HCT116 (cell line): ENCODE data around the gene LAMB4. TPM values are rescaled to one million over a fixed set of nuclear protein-coding genes. Genes with fewer than 3 reads are reported as not detected.

ENCODE experiments used
- ATAC-seq: fragments of 200-7000 bp; cut with Tn5 transposase; 2 replicates; pipeline ENCODE4 v1.9.1; 2020; ENCODE audit warnings: mild to moderate bottlenecking, moderate library complexity
- BruUV-seq: library from RNA; stranded (reverse); fragments of 400-500 nt; replicated peaks from 2 replicates; lab custom pipeline; 2021; lab: Mats Ljungman, UMichigan
- CTCF ChIA-PET: fragments of 300-600 bp; sonication (Branson Sonifier 250); formaldehyde crosslinking; loops from one replicate; lab custom pipeline; 2021; ENCODE audit warnings: antibody characterized with exemption; lab: Charles Lee
- POLR2A ChIA-PET: fragments of 300-600, 350-600 bp; sonication (Branson Sonifier 250); formaldehyde crosslinking; loops from one replicate; lab custom pipeline; 2021; ENCODE audit warnings: antibody characterized with exemption; lab: Charles Lee
- RAD21 ChIA-PET, 2 experiments: fragments of 300-600 bp; sonication (Branson Sonifier 250); formaldehyde crosslinking; loops; one replicate each; lab custom pipeline; 2023; ENCODE audit warnings: low total read pairs in 2 of 2; ENCODE audit not compliant: uncharacterized antibody in 2 of 2, unreplicated experiment in 2 of 2, low non-redundant PET in 1 of 2; lab: Charles Lee
- DNase-seq: peaks from one replicate; pipeline ENCODE4 v3.0.0-alpha.2; 2010; ENCODE audit warnings: low read depth, low spot score
- H2AFZ ChIP-seq: fragments of 200-600 bp; shearing (Covaris generic), sonication (generic); 2 replicates; pipeline ENCODE4 v1.6.1; 2017; ENCODE audit warnings: low read depth, mixed run types, mixed read lengths, antibody characterized with exemption, low read length; ENCODE audit not compliant: poor library complexity, severe bottlenecking
- H3K27ac ChIP-seq: 2 replicates; pipeline ENCODE4 v1.5.1; 2012; ENCODE audit warnings: low read depth, low read length
- H3K27me3 ChIP-seq: fragments of 200-600 bp; sonication (generic); 2 replicates; pipeline ENCODE4 v1.6.1; 2016; ENCODE audit warnings: mixed run types, low read length, mixed read lengths; ENCODE audit not compliant: insufficient read depth
- H3K36me3 ChIP-seq, 2 experiments: fragments of 200-500 bp in 1 of 2; fragments of 200-600 bp in 1 of 2; sonication (Bioruptor generic) in 1 of 2; sonication (generic) in 1 of 2; 2 replicates each; pipeline versions ENCODE4 v1.5.1 to v1.6.1; 2014 to 2016; ENCODE audit warnings: low read length in 2 of 2, inconsistent platforms in 1 of 2, mixed read lengths in 1 of 2, mixed run types in 1 of 2; ENCODE audit not compliant: insufficient read depth in 2 of 2, control insufficient read depth in 1 of 2
- H3K4me1 ChIP-seq, 2 experiments: fragments of 200-600 bp in 1 of 2; sonication (generic) in 1 of 2; 2 replicates each; pipeline versions ENCODE4 v1.5.1 to v1.6.1; 2012 to 2017; ENCODE audit warnings: low read length in 2 of 2, inconsistent platforms in 1 of 2, mild to moderate bottlenecking in 1 of 2, mixed read lengths in 1 of 2, mixed run types in 1 of 2, moderate library complexity in 1 of 2; ENCODE audit not compliant: insufficient read depth in 2 of 2, control insufficient read depth in 1 of 2
- H3K4me2 ChIP-seq: fragments of 200-600 bp; sonication (generic); 2 replicates; pipeline ENCODE4 v1.6.1; 2017; ENCODE audit warnings: mixed run types, low read length, mixed read lengths
- H3K4me3 ChIP-seq, 2 experiments: fragments of 200-600 bp in 1 of 2; sonication (generic) in 1 of 2; replicated peaks in 1 of 2; 2 replicates each; pipeline ENCODE4 v1.5.1; 2011 to 2016; ENCODE audit warnings: low read length in 2 of 2, control low read depth in 1 of 2, low read depth in 1 of 2, mild to moderate bottlenecking in 1 of 2, mixed read lengths in 1 of 2, mixed run types in 1 of 2
- H3K79me2 ChIP-seq: fragments of 200-600 bp; sonication (generic); 2 replicates; pipeline ENCODE4 v1.6.1; 2017; ENCODE audit warnings: mild to moderate bottlenecking, mixed run types, low read length, moderate library complexity, mixed read lengths; ENCODE audit not compliant: insufficient read depth
- H3K9ac ChIP-seq: fragments of 200-600 bp; sonication (generic); 2 replicates; pipeline ENCODE4 v1.6.1; 2016; ENCODE audit warnings: low read length, mixed read lengths
- H3K9me2 ChIP-seq: fragments of 200-600 bp; sonication (generic), shearing (Covaris generic); 2 replicates; pipeline ENCODE4 v1.6.1; 2017; ENCODE audit warnings: mixed run types, mild to moderate bottlenecking, moderate library complexity; ENCODE audit not compliant: insufficient read depth
- H3K9me3 ChIP-seq, 2 experiments: fragments of 200-500 bp in 1 of 2; fragments of 200-600 bp in 1 of 2; sonication (Bioruptor generic) in 1 of 2; sonication (generic) in 1 of 2; 2 replicates each; pipeline ENCODE4 v1.6.1; 2014 to 2017; ENCODE audit warnings: low read length in 2 of 2, mixed read lengths in 2 of 2, inconsistent platforms in 1 of 2, low read depth in 1 of 2, mild to moderate bottlenecking in 1 of 2, mixed run types in 1 of 2, moderate library complexity in 1 of 2; ENCODE audit not compliant: control insufficient read depth in 1 of 2, insufficient read depth in 1 of 2
- H4K20me1 ChIP-seq: fragments of 200-600 bp; sonication (generic), shearing (Covaris generic); 2 replicates; pipeline ENCODE4 v1.6.1; 2017; ENCODE audit warnings: mixed run types, mild to moderate bottlenecking, moderate library complexity; ENCODE audit not compliant: insufficient read depth
- ATF3 ChIP-seq: IDR thresholded peaks from 2 replicates; pipeline ENCODE4 v1.6.1; 2012
- CBX3 ChIP-seq: IDR thresholded peaks from 2 replicates; pipeline ENCODE4 v1.6.1; 2012; ENCODE audit warnings: low read depth
- EGR1 ChIP-seq: IDR thresholded peaks from 2 replicates; pipeline ENCODE4 v1.6.1; 2012; ENCODE audit warnings: low read depth
- FOSL1 ChIP-seq: IDR thresholded peaks from 2 replicates; pipeline ENCODE4 v1.6.1; 2012; ENCODE audit warnings: low read depth
- JUND ChIP-seq: IDR thresholded peaks from 2 replicates; pipeline ENCODE4 v1.6.1; 2012
- POLR2A ChIP-seq: IDR thresholded peaks from 2 replicates; pipeline ENCODE4 v1.7.0; 2011; ENCODE audit warnings: borderline replicate concordance; ENCODE audit not compliant: insufficient read depth, insufficient read length; ENCODE audit errors: extremely low read depth
- RAD21 ChIP-seq: IDR thresholded peaks from 2 replicates; pipeline ENCODE4 v1.6.1; 2012; ENCODE audit warnings: low read depth, mild to moderate bottlenecking
- REST ChIP-seq: IDR thresholded peaks from 2 replicates; pipeline ENCODE4 v1.6.1; 2012; ENCODE audit warnings: low read depth
- SIN3A ChIP-seq: IDR thresholded peaks from 2 replicates; pipeline ENCODE4 v1.6.1; 2012; ENCODE audit warnings: low read depth
- SP1 ChIP-seq: IDR thresholded peaks from 2 replicates; pipeline ENCODE4 v1.6.1; 2012; ENCODE audit warnings: low read depth
- SRF ChIP-seq: IDR thresholded peaks from 2 replicates; pipeline ENCODE4 v1.6.1; 2012; ENCODE audit warnings: low read depth
- TCF7L2 ChIP-seq: IDR thresholded peaks from 2 replicates; pipeline ENCODE4 v1.7.0; 2011; ENCODE audit warnings: borderline replicate concordance, inconsistent platforms; ENCODE audit not compliant: insufficient read depth, insufficient read length; ENCODE audit errors: extremely low read depth
- YY1 ChIP-seq: IDR thresholded peaks from 2 replicates; pipeline ENCODE4 v1.6.1; 2011; ENCODE audit warnings: low read length, low read depth, moderate library complexity, mild to moderate bottlenecking; ENCODE audit not compliant: insufficient replicate concordance; ENCODE audit errors: extremely low read depth
- ZFX ChIP-seq: fragments of 450-650 bp; IDR thresholded peaks from 2 replicates; pipeline ENCODE4 v1.6.1; 2017
- ZNF274 ChIP-seq: fragments of 200-500 bp; sonication (Bioruptor generic); IDR thresholded peaks from 2 replicates; pipeline ENCODE4 v1.6.1; 2014; ENCODE audit warnings: mild to moderate bottlenecking, low read depth, low read length, inconsistent platforms
- intact Hi-C: fragments of 100-400 bp; cut with micrococcal nuclease; formaldehyde crosslinking; loops from 2 replicates; pipeline ENCODE4 v1.10.0; 2022
- total RNA-seq: library from RNA; stranded (reverse); gene quantifications from one replicate; pipeline ENCODE4 v1.2.1, GENCODE V29; 2021; ENCODE audit not compliant: unreplicated experiment
- TF ChIP-seq, protein P1 (sequence below): IDR thresholded peaks from 2 replicates; pipeline ENCODE4 v1.6.1; 2011; ENCODE audit warnings: mild to moderate bottlenecking, low read length, moderate library complexity; ENCODE audit not compliant: insufficient replicate concordance; ENCODE audit errors: extremely low read depth
- TF ChIP-seq, protein P2 (sequence below): IDR thresholded peaks from 2 replicates; pipeline ENCODE4 v1.6.1; 2012
- TF ChIP-seq, protein P3 (sequence below), 3 experiments: fragments of 200-600 bp in 1 of 3; sonication (generic) in 1 of 3; IDR thresholded peaks in 2 of 3; conservative IDR thresholded peaks in 1 of 3; 2 replicates each; pipeline ENCODE4 v1.5.1; 2012 to 2017; ENCODE audit warnings: low read depth in 2 of 3, low read length in 2 of 3, antibody characterized with exemption in 1 of 3, borderline replicate concordance in 1 of 3, control low read depth in 1 of 3, mild to moderate bottlenecking in 1 of 3, mixed read lengths in 1 of 3, mixed run types in 1 of 3, moderate library complexity in 1 of 3; ENCODE audit not compliant: insufficient read depth in 1 of 3

Gene LAMB4
- total RNA-seq, 1 experiment from 2014 or later, result not detected

DNA sequence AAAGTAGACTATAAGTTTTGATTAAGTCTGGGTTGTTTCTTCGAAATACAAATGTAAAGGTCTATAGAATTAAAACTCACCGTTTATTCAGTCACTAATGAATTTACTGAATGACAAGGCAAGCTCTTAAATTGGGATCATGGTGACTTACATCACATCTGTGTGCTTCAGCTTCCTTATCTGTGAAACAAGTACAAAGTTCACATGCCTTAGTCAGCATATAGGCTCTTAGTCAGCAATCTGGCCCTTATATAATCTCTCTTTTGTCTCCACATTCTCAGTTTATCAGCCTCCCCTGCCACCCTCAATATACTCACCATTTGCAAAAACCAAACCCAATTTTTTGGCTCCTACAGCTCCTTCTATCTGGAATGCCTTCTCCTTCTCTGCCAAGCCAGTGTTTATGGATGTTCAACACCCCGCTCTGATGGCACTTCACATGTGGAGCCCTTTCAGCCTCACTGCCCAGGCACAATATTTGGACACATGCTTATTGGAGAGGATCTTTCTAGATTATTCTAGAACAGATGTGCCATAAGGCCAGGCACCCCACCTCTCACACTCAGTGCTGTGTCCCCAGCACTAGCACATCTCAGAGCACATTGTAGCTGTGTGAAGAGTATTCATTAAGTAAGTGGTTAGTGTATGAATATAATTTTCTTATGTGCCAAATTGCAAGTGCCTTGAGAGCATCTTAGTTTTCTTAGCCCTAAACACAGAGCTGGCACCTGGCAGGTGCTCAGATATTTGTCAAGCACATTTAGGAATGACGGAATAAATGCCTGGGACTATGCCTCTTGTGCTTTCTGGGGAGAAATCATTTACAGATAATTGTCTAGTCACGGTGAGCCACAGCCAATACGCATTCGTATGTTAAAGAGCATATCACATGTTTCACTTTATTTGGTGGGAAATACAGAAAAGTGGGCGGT lies 117.4 kb downstream of the LAMB4 start:
- CTCF ChIA-PET, result no interaction called here
- peaks cover 20 to 25% of the 10 kb centered on the region in 2 experiments for H3K4me1 ChIP-seq
- H3K27ac ChIP-seq, result no peak overlapping the region

More for the DNA sequence above, 117.4 kb downstream of the LAMB4 start:
- no TSS peak for BruUV-seq
- Histone ChIP-seq H3K4me2 (peak overlapping the region; percentile 6; the same call in 1 of the 2 replicates), H3K36me3 (no peaks in the 10 kb centered on the region), H3K9me2 (no peaks in the 10 kb centered on the region), H3K79me2 (no peaks in the 10 kb centered on the region), H3K9ac (no peak overlapping the region), H4K20me1 (no peaks in the 10 kb centered on the region), H3K9me3 (no peaks in the 10 kb centered on the region)
- intact Hi-C loops, result no loop called here
- POLR2A ChIA-PET, result no interaction called here
- DNase-seq, result no peak
- TF ChIP-seq, protein P1, sequence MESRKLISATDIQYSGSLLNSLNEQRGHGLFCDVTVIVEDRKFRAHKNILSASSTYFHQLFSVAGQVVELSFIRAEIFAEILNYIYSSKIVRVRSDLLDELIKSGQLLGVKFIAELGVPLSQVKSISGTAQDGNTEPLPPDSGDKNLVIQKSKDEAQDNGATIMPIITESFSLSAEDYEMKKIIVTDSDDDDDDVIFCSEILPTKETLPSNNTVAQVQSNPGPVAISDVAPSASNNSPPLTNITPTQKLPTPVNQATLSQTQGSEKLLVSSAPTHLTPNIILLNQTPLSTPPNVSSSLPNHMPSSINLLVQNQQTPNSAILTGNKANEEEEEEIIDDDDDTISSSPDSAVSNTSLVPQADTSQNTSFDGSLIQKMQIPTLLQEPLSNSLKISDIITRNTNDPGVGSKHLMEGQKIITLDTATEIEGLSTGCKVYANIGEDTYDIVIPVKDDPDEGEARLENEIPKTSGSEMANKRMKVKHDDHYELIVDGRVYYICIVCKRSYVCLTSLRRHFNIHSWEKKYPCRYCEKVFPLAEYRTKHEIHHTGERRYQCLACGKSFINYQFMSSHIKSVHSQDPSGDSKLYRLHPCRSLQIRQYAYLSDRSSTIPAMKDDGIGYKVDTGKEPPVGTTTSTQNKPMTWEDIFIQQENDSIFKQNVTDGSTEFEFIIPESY, result no peak
- TF ChIP-seq, protein P2, sequence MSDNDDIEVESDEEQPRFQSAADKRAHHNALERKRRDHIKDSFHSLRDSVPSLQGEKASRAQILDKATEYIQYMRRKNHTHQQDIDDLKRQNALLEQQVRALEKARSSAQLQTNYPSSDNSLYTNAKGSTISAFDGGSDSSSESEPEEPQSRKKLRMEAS, result no peak
- no peak for TF ChIP-seq ZNF274
- no peak for TF ChIP-seq POLR2A
- TF ChIP-seq, protein P3, sequence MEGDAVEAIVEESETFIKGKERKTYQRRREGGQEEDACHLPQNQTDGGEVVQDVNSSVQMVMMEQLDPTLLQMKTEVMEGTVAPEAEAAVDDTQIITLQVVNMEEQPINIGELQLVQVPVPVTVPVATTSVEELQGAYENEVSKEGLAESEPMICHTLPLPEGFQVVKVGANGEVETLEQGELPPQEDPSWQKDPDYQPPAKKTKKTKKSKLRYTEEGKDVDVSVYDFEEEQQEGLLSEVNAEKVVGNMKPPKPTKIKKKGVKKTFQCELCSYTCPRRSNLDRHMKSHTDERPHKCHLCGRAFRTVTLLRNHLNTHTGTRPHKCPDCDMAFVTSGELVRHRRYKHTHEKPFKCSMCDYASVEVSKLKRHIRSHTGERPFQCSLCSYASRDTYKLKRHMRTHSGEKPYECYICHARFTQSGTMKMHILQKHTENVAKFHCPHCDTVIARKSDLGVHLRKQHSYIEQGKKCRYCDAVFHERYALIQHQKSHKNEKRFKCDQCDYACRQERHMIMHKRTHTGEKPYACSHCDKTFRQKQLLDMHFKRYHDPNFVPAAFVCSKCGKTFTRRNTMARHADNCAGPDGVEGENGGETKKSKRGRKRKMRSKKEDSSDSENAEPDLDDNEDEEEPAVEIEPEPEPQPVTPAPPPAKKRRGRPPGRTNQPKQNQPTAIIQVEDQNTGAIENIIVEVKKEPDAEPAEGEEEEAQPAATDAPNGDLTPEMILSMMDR (IDR thresholded peaks at IDR 0.05 in 2 of 3, conservative IDR thresholded peaks at IDR 0.05 in 1 of 3; ENCODE audit: borderline replicate concordance in 1 of 3, insufficient read depth in 1 of 3, low read depth in 2 of 3, low read length in 2 of 3), result no peak
- no peak for TF ChIP-seq REST
- no peak for TF ChIP-seq RAD21
- TF ChIP-seq SIN3A, result no peak
- no peak for TF ChIP-seq ZFX
- TF ChIP-seq CBX3, result no peak
- no peak for TF ChIP-seq ATF3
- no peak for TF ChIP-seq SRF
- no peak for TF ChIP-seq FOSL1
- TF ChIP-seq EGR1, result no peak
- TF ChIP-seq JUND, result no peak
- TF ChIP-seq SP1, result no peak
- TF ChIP-seq TCF7L2, result no peak
- no peak for TF ChIP-seq YY1
- TF ChIP-seq, all 23 proteins: peak for 0
- H2AFZ ChIP-seq, result peak overlapping the region; percentile 44
- no peaks in the 10 kb centered on the region for H3K27me3 ChIP-seq
- H3K4me3 ChIP-seq, result no peak overlapping the region
- ATAC-seq, result no peak
- RAD21 ChIA-PET, result no interaction called here
